Tibial nerve (tissue), 4 donors: ENCODE data around the gene SLC35E1. TPM values are rescaled to one million over a fixed set of nuclear protein-coding genes. Genes with fewer than 3 reads are reported as not detected.

Experiments used
- DNase-seq, 2 donors: peaks; one replicate each; pipeline ENCODE4 v3.0.0-alpha.2; 2019; ENCODE audit warnings: low spot score in 2 of 2
- H3K27ac ChIP-seq, 4 donors: fragments of 200-600 bp; sonication (generic) in 3 of 4; one replicate each; pipeline ENCODE4 v1.5.1; 2017 to 2019; ENCODE audit warnings: mild to moderate bottlenecking in 1 of 4
- H3K27me3 ChIP-seq, 2 donors: fragments of 200-600 bp; sonication (generic) in 1 of 2; one replicate each; pipeline versions ENCODE4 v1.5.1 to v1.6.0; 2017 to 2019
- H3K36me3 ChIP-seq, 3 donors: fragments of 200-600 bp; sonication (generic); one replicate each; pipeline ENCODE4 v1.5.1; 2018 to 2019
- H3K4me1 ChIP-seq, 4 donors: fragments of 200-600 bp; sonication (generic) in 3 of 4; one replicate each; pipeline ENCODE4 v1.5.1; 2017 to 2019
- H3K4me3 ChIP-seq, 4 donors: fragments of 200-600 bp; sonication (generic) in 3 of 4; one replicate each; pipeline ENCODE4 v1.5.1; 2017 to 2019; ENCODE audit warnings: mild to moderate bottlenecking in 1 of 4, moderate library complexity in 1 of 4
- H3K9me3 ChIP-seq, 4 donors: fragments of 200-600 bp; sonication (generic) in 3 of 4; one replicate each; pipeline ENCODE4 v1.5.1; 2017 to 2019
- CTCF ChIP-seq, 5 experiments: fragments of 200-600 bp in 3 of 5; fragments of 450-650 bp in 2 of 5; sonication (generic) in 3 of 5; IDR thresholded peaks; one replicate each; pipeline ENCODE4 v1.5.1; 2016 to 2019; ENCODE audit warnings: antibody characterized with exemption in 5 of 5, mild to moderate bottlenecking in 3 of 5, moderate library complexity in 2 of 5
- EP300 ChIP-seq, 2 donors: sonication (generic); formaldehyde crosslinking; IDR thresholded peaks; one replicate each; pipeline ENCODE4 v1.6.1; 2017; ENCODE audit warnings: antibody characterized with exemption in 2 of 2, mild to moderate bottlenecking in 1 of 2
- POLR2A ChIP-seq, 2 donors: fragments of 450-650 bp; IDR thresholded peaks; one replicate each; pipeline ENCODE4 v1.6.1; 2017; ENCODE audit warnings: antibody characterized with exemption in 2 of 2, mild to moderate bottlenecking in 2 of 2, moderate library complexity in 2 of 2
- WGBS, 2 donors: methylation state at CpG; one replicate each; pipeline ENCODE4 v1.1.5; 2018; 5-methylcytosine and 5-hydroxymethylcytosine counted together
- total RNA-seq, 4 donors: library from RNA; depleted of rRNA; stranded (reverse); fragments of >200 nt; gene quantifications; one replicate each; pipeline ENCODE4 v1.1.0, GENCODE V29; 2016

The SLC35E1 gene
- total RNA-seq, 4 donors from 2014 or later, result 24.9 to 29.5 (median 28.0) TPM

GRCh38 chr19:16537111-16537510 lies 35.1 kb downstream of the SLC35E1 start:
- Histone ChIP-seq H3K36me3 (peaks cover 9 to 83% (median 35%) of the 10 kb centered on the region in 3 donors), H3K4me3 (no peak overlapping the region), H3K27ac (no peak overlapping the region), H3K9me3 (no peaks in the 10 kb centered on the region), H3K4me1 (peaks cover 8 to 41% (median 25%) of the 10 kb centered on the region in 4 donors), H3K27me3 (no peaks in the 10 kb centered on the region)
- TF ChIP-seq POLR2A (IDR thresholded peaks at IDR 0.05) (no peak), EP300 (IDR thresholded peaks at IDR 0.05) (no peak), CTCF (IDR thresholded peaks at IDR 0.05) (no peak)
- no peak for DNase-seq
- 90 to 92% methylated on average over 13 of the region's 13 CpGs for WGBS, 2 donors

GRCh38 chr19:16536130-16536529 lies 36.1 kb downstream of the SLC35E1 start:
- Histone ChIP-seq H3K4me1 (peaks cover 4 to 36% (median 18%) of the 10 kb centered on the region in 4 donors), H3K36me3 (peaks cover 10 to 93% (median 45%) of the 10 kb centered on the region in 3 donors), H3K27ac (no peak overlapping the region), H3K4me3 (no peak overlapping the region), H3K27me3 (no peaks in the 10 kb centered on the region), H3K9me3 (no peaks in the 10 kb centered on the region)
- TF ChIP-seq CTCF (IDR thresholded peaks at IDR 0.05), result no peak
- no peak for TF ChIP-seq EP300 (IDR thresholded peaks at IDR 0.05)
- no peak for TF ChIP-seq POLR2A (IDR thresholded peaks at IDR 0.05)
- no peak for DNase-seq
- 86 to 94% methylated on average over 9 of the region's 9 CpGs for WGBS, 2 donors

GRCh38 chr19:16535381-16535780 lies 36.8 kb downstream of the SLC35E1 start:
- WGBS, 2 donors, result 89 to 94% methylated on average over 17 to 18 of the region's 18 CpGs
- H3K36me3 ChIP-seq, result peaks cover 14 to 97% (median 52%) of the 10 kb centered on the region in 3 donors

GRCh38 chr19:16532440-16533234 lies 39.6 kb downstream of the SLC35E1 start:
- no peak for DNase-seq
- Histone ChIP-seq H3K36me3 (peaks cover 15 to 100% (median 71%) of the 10 kb centered on the region in 3 donors), H3K27ac (no peak overlapping the region), H3K4me1 (peaks cover 0 to 12% (median 0%) of the 10 kb centered on the region in 4 donors), H3K4me3 (no peak overlapping the region), H3K27me3 (no peaks in the 10 kb centered on the region), H3K9me3 (no peaks in the 10 kb centered on the region)
- whole genome bisulfite sequencing, 2 donors, result 93 to 94% methylated on average over 37 to 43 of the region's 47 CpGs
- TF ChIP-seq CTCF (IDR thresholded peaks at IDR 0.05), result no peak
- TF ChIP-seq EP300 (IDR thresholded peaks at IDR 0.05), result no peak
- no peak for TF ChIP-seq POLR2A (IDR thresholded peaks at IDR 0.05)

More at GRCh38 chr19:16535381-16535780, 36.8 kb downstream of the SLC35E1 start:
- Histone ChIP-seq H3K9me3 (no peaks in the 10 kb centered on the region), H3K27ac (no peak overlapping the region), H3K4me3 (no peak overlapping the region), H3K4me1 (peaks cover 0 to 28% (median 11%) of the 10 kb centered on the region in 4 donors), H3K27me3 (no peaks in the 10 kb centered on the region)
- no peak for DNase-seq
- TF ChIP-seq POLR2A (IDR thresholded peaks at IDR 0.05) (no peak), CTCF (IDR thresholded peaks at IDR 0.05) (no peak), EP300 (IDR thresholded peaks at IDR 0.05) (no peak)

- Histone ChIP-seq H3K27ac (no peak overlapping the region), H3K4me1 (no peaks in the 10 kb centered on the region), H3K9me3 (no peaks in the 10 kb centered on the region), H3K36me3 (peaks cover 21 to 100% (median 73%) of the 10 kb centered on the region in 3 donors), H3K4me3 (no peak overlapping the region), H3K27me3 (no peaks in the 10 kb centered on the region)
- no peak for DNase-seq
- no peak for TF ChIP-seq EP300 (IDR thresholded peaks at IDR 0.05)
- TF ChIP-seq CTCF (IDR thresholded peaks at IDR 0.05), result no peak
- TF ChIP-seq POLR2A (IDR thresholded peaks at IDR 0.05), result no peak
- 93 to 96% methylated on average over 11 to 12 of the region's 12 CpGs for WGBS, 2 donors
Observed at GRCh38 chr19:16531380-16531669, 40.9 kb downstream of the SLC35E1 start.
